Breast epithelium (tissue), 3 donors: Measurements from ENCODE around the gene MAD2L1BP.

ENCODE experiments used
- CTCF ChIP-seq, 3 donors: fragments of 450-650 bp; IDR thresholded peaks; one replicate each; pipeline ENCODE4 v1.5.1; 2016 to 2017; ENCODE audit warnings: antibody characterized with exemption in 3 of 3, mild to moderate bottlenecking in 3 of 3, moderate library complexity in 3 of 3
- POLR2A ChIP-seq: fragments of 450-650 bp; IDR thresholded peaks from one replicate; pipeline ENCODE4 v1.6.1; 2016; ENCODE audit warnings: antibody characterized with exemption, mild to moderate bottlenecking, moderate library complexity

GRCh38 chr6:43647613-43648012 lies 12.0 kb downstream of the MAD2L1BP start:
- TF ChIP-seq CTCF (IDR thresholded peaks at IDR 0.05) = no peak
- no peak for TF ChIP-seq POLR2A
